Measurements from ENCODE around the gene SLC35C1.

DNA sequence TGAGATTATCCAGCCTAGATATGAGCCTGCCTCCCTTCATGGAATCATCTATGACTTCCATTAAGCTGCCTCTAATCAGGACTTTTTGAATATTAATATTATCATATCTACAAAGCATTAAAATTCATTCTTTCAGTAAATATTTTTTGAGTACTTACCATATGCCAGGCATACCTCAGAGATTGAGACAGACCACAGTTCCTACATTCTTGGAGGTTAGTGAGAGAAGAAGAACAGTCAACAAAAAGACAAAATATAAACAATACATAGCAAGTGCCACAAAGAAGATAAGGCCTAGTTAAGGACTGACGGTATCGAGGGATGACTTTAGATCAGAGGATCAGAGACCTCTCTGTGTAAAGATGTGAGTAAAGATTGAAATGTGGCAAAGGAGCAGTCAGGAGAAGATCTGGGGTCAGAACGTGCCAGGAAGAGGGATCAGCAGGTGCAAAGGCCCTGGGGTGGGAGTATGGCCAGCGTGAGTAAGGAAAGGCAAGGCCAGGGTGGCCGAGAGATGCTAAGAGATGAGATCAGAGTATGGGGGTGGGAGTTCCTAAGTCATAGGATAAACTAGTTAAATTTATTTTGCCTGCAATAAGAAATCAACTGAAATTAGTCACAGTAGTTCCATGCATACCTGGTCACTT lies 15.4 kb downstream of the SLC35C1 start:
- TF ChIP-seq EZH2 (IDR thresholded peaks at IDR 0.05) (no peak), POLR2AphosphoS5 (IDR thresholded peaks at IDR 0.05; ENCODE audit: borderline replicate concordance, low read depth, low read length) (no peak), FOXP2 (optimal IDR thresholded peaks at IDR 0.05; ENCODE audit: control extremely low read depth, extremely low read length, insufficient read depth) (no peak)

All from SK-N-MC (cell line).